ENCODE results near the gene LINGO3.

- TF ChIP-seq CTCF (conservative IDR thresholded peaks at IDR 0.05 in 1 of 2, IDR thresholded peaks at IDR 0.05 in 1 of 2; ENCODE audit: extremely low read depth in 1 of 2, insufficient read depth in 1 of 2, low read depth in 1 of 2, low read length in 2 of 2) (no peak), EZH2 (IDR thresholded peaks at IDR 0.05; ENCODE audit: borderline replicate concordance, low read length) (no peak)
These were observed 38.5 kb downstream of the LINGO3 start for GRCh38 chr19:2269244-2270156.
